Ishikawa (cell line): ENCODE results near the gene ECPAS.

ENCODE experiments used
- CEBPB ChIP-seq: IDR thresholded peaks from 2 replicates; pipeline ENCODE4 v1.6.1; 2012
- CREB1 ChIP-seq: IDR thresholded peaks from 2 replicates; pipeline ENCODE4 v1.6.1; 2012; ENCODE audit warnings: low read depth
- EGR1 ChIP-seq: IDR thresholded peaks from 2 replicates; pipeline ENCODE4 v1.6.1; 2012
- EP300 ChIP-seq: IDR thresholded peaks from 2 replicates; pipeline ENCODE4 v1.6.1; 2012; ENCODE audit warnings: borderline replicate concordance
- FOXM1 ChIP-seq: IDR thresholded peaks from 2 replicates; pipeline ENCODE4 v1.6.1; 2012; ENCODE audit warnings: low read depth, borderline replicate concordance
- MAX ChIP-seq: IDR thresholded peaks from 2 replicates; pipeline ENCODE4 v1.6.1; 2012
- NFIC ChIP-seq: IDR thresholded peaks from 2 replicates; pipeline ENCODE4 v1.6.1; 2012
- RAD21 ChIP-seq: IDR thresholded peaks from 2 replicates; pipeline ENCODE4 v1.6.1; 2012; ENCODE audit warnings: low read depth
- REST ChIP-seq: IDR thresholded peaks from 2 replicates; pipeline ENCODE4 v1.6.1; 2012; ENCODE audit warnings: low read depth, mild to moderate bottlenecking
- TAF1 ChIP-seq: IDR thresholded peaks from 2 replicates; pipeline ENCODE4 v1.6.1; 2012; ENCODE audit warnings: low read depth, mild to moderate bottlenecking
- TCF12 ChIP-seq: IDR thresholded peaks from 2 replicates; pipeline ENCODE4 v1.6.1; 2012; ENCODE audit warnings: low read depth
- USF1 ChIP-seq: IDR thresholded peaks from 2 replicates; pipeline ENCODE4 v1.6.1; 2012
- YY1 ChIP-seq: IDR thresholded peaks from 2 replicates; pipeline ENCODE4 v1.6.1; 2012; ENCODE audit warnings: low read depth
- ZBTB7A ChIP-seq: IDR thresholded peaks from 2 replicates; pipeline ENCODE4 v1.6.1; 2012; ENCODE audit warnings: low read depth

- TF ChIP-seq USF1 (no peak), RAD21 (no peak), YY1 (no peak), EP300 (no peak), TAF1 (no peak), MAX (peak; percentile 63), REST (no peak), EGR1 (no peak), FOXM1 (no peak), TCF12 (no peak), CEBPB (no peak), CREB1 (no peak), ZBTB7A (no peak), NFIC (no peak)
Observed at GRCh38 chr9:111525056-111525977, 41.1 kb upstream of the ECPAS start, which contains the start of gene ZNF483.
